ENCODE measurements around the gene SLC2A1. TPM values are rescaled to one million over a fixed set of nuclear protein-coding genes. Genes with fewer than 3 reads are reported as not detected.

The SLC2A1 gene
- total RNA-seq, 2 experiments from 2014 or later: 158 to 162 TPM

DNA sequence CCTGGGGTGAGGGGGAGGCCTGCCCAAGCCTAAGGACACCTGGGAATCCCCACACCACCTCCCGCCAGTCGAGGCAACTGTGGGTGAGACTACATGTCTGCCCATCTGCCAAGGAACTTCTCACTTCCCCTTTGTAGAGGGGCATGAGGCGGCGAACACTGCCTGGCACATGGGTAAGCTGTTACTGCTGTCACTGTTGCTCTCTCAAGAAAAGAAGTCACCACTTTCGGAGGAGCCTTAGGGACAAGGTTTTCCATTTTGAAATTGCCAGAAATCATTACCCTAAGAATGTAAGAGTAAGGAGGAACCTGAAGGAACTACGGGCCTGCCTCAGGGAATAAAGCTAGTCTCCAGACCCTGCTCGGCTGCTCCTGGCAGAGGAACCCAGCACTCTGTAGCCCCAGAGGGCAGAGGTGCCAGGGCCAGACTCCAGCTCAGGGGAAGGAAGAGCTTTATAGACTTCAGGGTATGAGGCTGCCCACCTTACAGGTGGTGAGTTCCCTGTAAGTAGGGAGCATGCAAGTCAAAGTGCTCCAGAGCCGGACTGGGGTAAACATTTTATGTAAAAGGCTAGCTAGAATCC is 23.3 kb downstream of the SLC2A1 start:
- Mint-ChIP-seq H3K36me3 (ENCODE audit: low read depth) (peaks cover 80% of the 10 kb centered on the region), H3K4me1 (ENCODE audit: low read depth) (peaks cover 94% of the 10 kb centered on the region), H3K4me3 (no peak overlapping the region), H3K9me3 (no peaks in the 10 kb centered on the region), H3K27me3 (no peaks in the 10 kb centered on the region), H3K27ac (peak overlapping the region; percentile 81)
- TF ChIP-seq, protein P1, sequence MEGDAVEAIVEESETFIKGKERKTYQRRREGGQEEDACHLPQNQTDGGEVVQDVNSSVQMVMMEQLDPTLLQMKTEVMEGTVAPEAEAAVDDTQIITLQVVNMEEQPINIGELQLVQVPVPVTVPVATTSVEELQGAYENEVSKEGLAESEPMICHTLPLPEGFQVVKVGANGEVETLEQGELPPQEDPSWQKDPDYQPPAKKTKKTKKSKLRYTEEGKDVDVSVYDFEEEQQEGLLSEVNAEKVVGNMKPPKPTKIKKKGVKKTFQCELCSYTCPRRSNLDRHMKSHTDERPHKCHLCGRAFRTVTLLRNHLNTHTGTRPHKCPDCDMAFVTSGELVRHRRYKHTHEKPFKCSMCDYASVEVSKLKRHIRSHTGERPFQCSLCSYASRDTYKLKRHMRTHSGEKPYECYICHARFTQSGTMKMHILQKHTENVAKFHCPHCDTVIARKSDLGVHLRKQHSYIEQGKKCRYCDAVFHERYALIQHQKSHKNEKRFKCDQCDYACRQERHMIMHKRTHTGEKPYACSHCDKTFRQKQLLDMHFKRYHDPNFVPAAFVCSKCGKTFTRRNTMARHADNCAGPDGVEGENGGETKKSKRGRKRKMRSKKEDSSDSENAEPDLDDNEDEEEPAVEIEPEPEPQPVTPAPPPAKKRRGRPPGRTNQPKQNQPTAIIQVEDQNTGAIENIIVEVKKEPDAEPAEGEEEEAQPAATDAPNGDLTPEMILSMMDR (IDR thresholded peaks at IDR 0.05): no peak
- intact Hi-C loops (cut with micrococcal nuclease): no loop called here
- POLR2A ChIA-PET: interaction anchor here (0.9 to 5.0 kb wide), 8 partner anchors 8 to 89 kb away, joined by 4 to 39 read pairs (median 6); partner anchors contain the start of gene ZNF691
- DNase-seq (no peak), ATAC-seq (no peak)
- CTCF ChIA-PET: interaction anchor here (1.0 to 5.2 kb wide), 4 partner anchors 10 to 139 kb away, joined by 3 to 29 read pairs (median 11); no protein-coding TSS in a partner anchor

DNA sequence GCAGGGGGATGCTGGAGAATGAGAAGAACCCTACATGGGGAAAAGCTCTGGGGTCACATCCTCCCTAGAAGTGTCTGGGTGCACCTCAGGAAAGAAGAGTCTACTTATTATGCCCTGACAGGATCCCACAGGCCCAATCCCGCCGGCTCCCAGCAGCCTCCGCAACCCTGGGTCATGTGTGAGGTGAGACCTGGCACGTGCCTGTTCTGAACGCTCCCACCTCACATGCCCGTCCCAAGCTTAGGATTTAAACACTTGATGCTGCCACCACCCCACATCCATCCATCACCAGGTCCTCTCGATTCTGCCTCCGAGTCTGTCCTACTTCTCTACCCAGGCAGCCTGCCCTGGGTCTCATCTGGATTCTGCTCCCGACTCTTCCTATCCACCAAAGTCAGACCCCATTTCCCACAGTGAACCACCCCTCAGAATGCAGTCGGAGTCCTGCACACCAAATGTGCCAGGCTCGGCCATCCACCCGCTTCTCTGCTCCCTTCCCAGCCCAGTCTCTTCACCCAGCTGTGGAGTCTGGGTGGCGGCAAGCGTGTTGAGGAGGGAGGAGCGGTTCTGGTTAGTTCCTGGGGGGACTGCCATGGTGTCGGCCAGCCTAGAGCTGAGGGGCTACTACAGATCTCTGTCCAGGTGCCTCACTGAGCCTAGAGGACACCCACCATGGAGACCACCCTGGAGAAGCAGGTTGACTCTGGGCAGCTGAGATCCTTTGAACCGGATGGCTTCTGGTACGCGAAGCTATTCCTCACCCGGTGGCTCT is 23.9 kb downstream of the SLC2A1 start:
- no peak overlapping the region for H3K4me3 Mint-ChIP-seq
- peaks cover 81% of the 10 kb centered on the region for H3K36me3 Mint-ChIP-seq (ENCODE audit: low read depth)
- intact Hi-C loops (cut with micrococcal nuclease): no loop called here
- CTCF ChIA-PET: interaction anchor here (2.9 to 5.2 kb wide), 2 partner anchors 12 to 139 kb away, joined by 17 to 29 read pairs; no protein-coding TSS in a partner anchor
- DNase-seq (no peak), ATAC-seq (no peak)
- POLR2A ChIA-PET: interaction anchor here (0.9 to 5.0 kb wide), 7 partner anchors 9 to 22 kb away, joined by 3 to 39 read pairs (median 6); no protein-coding TSS in a partner anchor
- peak overlapping the region; percentile 91 for H3K27ac Mint-ChIP-seq
- no peaks in the 10 kb centered on the region for H3K27me3 Mint-ChIP-seq
- H3K9me3 Mint-ChIP-seq: no peaks in the 10 kb centered on the region
- TF ChIP-seq, protein P1 (IDR thresholded peaks at IDR 0.05): no peak
- peaks cover 93% of the 10 kb centered on the region for H3K4me1 Mint-ChIP-seq (ENCODE audit: low read depth)

DNA sequence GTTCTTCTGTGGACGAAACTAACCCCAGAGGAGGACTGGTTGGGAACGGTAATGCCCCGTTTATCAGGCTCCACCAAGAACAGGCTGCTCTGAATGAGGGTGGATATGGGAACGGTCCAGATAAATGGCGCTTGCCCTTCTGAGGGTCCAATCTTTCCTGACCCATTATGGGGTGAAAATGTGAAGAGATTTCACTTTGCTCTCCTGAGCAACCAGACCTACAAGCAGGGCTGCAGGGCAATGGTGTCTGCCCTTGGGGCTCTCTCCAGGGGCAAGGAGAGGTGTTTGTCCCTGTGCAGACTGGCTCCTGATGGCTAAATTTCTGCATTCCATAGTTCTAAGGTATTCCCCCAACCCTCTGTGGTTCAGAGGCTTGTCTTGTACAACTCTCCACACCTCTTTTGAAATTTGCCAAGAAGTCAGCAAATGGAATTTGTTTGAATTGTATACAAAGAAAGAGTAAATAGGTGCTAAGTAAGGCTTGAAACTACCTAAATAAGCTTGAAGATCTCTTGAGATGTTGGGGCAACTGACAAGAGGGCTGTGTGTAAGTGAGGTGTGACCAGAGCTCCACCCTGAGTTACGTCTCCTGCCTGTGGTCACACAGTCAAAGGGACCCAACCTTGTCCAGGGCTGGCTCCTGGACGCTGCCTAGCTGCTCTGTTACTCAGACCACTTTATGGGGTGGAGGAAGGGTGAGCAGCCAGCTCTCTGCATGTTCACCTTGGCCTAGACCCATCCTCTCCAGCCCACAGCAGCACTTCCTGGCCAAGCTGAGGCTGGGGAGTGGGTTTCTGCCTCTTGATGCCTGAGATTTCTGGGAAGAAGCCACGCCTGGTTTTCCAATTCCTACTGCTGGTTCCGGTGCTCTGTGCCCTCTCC is 24.8 kb downstream of the SLC2A1 start:
- POLR2A ChIA-PET: interaction anchor here (0.6 to 5.0 kb wide), 5 partner anchors 9 to 23 kb away, joined by 3 to 39 read pairs (median 6); no protein-coding TSS in a partner anchor

DNA sequence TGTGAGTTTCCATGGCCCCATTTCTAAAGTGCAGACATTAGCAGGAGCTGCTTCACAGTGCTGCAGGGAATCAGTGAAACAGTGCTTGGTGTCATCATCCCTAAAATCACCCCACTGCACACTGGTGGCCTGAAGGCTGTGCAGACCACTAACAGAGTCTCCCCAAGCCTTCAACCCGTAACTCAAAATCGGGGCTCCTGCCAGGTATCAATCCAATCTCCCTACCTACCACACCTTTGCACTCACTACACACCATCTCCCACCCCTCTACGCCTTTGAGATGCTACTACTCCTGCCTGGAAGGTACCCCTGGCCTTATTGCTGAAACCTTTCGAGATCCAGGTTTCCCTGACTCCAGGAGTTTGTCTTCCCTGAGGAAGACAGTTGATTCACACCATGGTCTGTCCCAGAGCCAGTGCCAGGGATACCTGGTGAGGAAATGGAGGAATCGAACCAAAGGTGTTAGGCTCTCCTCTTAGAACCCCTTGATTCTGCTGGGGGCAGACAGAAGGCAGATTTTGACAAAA is 25.5 kb downstream of the SLC2A1 start:
- H3K27me3 Mint-ChIP-seq: no peaks in the 10 kb centered on the region
- H3K36me3 Mint-ChIP-seq (ENCODE audit: low read depth): peaks cover 83% of the 10 kb centered on the region
- intact Hi-C loops (cut with micrococcal nuclease): no loop called here
- POLR2A ChIA-PET: interaction anchor here (1.6 kb wide), 1 partner anchor 11 kb away, joined by 6 read pairs; no protein-coding TSS in a partner anchor
- H3K4me3 Mint-ChIP-seq: peak overlapping the region; percentile 60
- ATAC-seq: no peak
- H3K9me3 Mint-ChIP-seq: no peaks in the 10 kb centered on the region
- peaks cover 87% of the 10 kb centered on the region for H3K4me1 Mint-ChIP-seq (ENCODE audit: low read depth)
- TF ChIP-seq, protein P1 (IDR thresholded peaks at IDR 0.05): no peak
- no peak for DNase-seq
- peak overlapping the region; percentile 91 for H3K27ac Mint-ChIP-seq
- CTCF ChIA-PET: interaction anchor here (1.4 to 1.6 kb wide), 2 partner anchors 9 to 20 kb away, joined by 4 to 5 read pairs; no protein-coding TSS in a partner anchor

More for the DNA sequence above, 24.8 kb downstream of the SLC2A1 start:
- TF ChIP-seq, protein P1 (IDR thresholded peaks at IDR 0.05): no peak
- no peaks in the 10 kb centered on the region for H3K9me3 Mint-ChIP-seq
- ATAC-seq (no peak), DNase-seq (no peak)
- no peaks in the 10 kb centered on the region for H3K27me3 Mint-ChIP-seq
- peaks cover 92% of the 10 kb centered on the region for H3K4me1 Mint-ChIP-seq (ENCODE audit: low read depth)
- intact Hi-C loops (cut with micrococcal nuclease): no loop called here
- peak overlapping the region; percentile 91 for H3K27ac Mint-ChIP-seq
- no peak overlapping the region for H3K4me3 Mint-ChIP-seq
- peaks cover 83% of the 10 kb centered on the region for H3K36me3 Mint-ChIP-seq (ENCODE audit: low read depth)
- CTCF ChIA-PET: interaction anchor here (2.9 to 5.2 kb wide), 2 partner anchors 11 to 140 kb away, joined by 17 to 29 read pairs; no protein-coding TSS in a partner anchor

All from activated CD8-positive, alpha-beta T cell treated with anti-CD3 and anti-CD28 coated beads for 36 hours (primary cell).